ENCODE data around the gene SP8.

Gene SP8

GRCh38 chr7:20748853-20749252 lies 37.8 kb downstream of the SP8 start:
- DNase-seq: no peak

DNA sequence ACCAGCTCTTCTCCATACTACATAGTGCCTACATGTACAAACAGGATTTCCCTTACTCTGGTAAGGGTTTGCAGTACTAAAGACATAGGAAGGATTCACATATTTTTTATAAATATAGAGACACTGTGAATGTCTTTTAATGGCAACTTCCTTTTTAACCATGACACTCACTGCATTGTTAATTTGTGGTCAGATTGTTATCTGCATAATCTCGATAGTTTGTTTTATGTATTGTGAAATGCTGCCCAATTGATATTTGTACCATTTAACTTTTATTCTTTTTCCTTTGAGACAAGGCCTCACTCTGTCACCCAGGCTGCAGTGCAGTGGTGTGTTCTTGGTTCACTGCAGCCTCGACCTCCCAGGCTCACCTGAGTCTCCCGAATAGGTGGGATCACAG lies 39.7 kb downstream of the SP8 start:
- DNase-seq: no peak

DNA sequence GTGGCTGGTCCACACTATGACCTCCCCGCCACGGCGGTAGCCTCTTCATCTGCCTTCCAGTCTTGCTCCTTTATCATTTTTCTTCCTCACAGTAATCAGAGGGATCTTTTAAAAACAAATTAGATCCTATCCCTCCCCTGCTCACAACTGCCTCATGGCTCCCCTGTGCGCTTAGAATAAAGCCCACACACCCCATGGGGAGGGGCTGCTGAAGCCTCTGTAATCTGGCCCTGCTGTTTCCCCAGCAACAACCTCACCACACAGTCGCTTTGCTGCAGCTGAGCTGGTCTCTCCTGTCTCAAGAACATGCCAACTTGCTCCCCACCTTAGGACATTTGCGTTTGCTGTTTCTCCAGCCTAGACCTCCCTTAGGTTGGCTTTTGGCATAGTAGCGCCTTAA lies 41.0 kb downstream of the SP8 start:
- DNase-seq: no peak

DNA sequence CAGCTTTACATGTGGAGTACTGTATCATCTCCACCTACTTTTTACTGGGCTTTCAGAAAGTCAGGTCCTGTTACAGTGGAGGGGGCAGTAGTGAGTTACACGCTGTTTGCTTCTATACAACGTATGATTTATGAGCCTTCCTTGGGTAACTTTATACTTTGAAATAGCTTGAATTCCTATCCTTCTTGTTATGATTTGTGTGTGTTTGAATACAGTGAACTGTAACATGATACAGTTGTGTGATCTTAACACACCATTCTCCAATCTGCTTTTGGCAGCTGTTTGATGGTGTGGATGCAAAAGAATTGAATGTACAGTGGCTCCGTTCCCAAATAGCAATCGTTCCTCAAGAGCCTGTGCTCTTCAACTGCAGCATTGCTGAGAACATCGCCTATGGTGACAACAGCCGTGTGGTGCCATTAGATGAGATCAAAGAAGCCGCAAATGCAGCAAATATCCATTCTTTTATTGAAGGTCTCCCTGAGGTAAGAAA lies 41.7 kb downstream of the SP8 start:
- no peak for DNase-seq

DNA sequence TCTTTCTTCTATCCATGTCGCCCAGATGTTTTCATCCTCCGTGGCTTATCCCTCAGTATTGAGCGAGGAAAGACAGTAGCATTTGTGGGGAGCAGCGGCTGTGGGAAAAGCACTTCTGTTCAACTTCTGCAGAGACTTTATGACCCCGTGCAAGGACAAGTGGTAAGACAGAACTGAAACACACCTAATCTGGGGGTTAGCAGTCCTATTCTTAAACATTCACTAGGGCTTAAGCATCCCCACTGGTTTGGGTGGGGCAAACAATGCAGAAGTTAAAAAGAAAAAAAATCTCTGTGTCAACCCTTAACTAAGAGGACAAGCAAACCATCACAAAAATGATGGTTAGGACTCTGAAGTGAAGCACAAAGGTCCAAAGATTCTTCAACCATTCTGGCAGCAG lies 43.8 kb downstream of the SP8 start:
- no peak for DNase-seq

DNA sequence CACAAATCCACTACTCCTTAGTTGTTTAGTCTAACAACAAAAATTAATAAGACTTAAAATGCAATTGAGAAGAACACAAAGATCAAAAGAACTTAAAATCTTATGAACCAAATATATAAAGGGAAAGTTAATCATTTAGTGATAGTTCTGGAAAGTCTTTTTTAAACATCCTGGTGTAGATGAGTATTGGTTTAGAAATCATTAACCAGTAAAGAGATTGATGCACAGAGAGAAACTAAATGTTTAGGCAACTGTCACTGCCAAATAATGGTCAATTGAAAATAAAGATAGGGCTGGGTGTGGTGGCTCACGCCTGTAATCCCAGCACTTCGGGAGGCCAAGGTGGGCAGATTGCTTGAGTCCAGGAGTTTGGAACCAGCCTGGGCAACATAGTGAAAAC lies 44.9 kb downstream of the SP8 start:
- no peak for DNase-seq

DNA sequence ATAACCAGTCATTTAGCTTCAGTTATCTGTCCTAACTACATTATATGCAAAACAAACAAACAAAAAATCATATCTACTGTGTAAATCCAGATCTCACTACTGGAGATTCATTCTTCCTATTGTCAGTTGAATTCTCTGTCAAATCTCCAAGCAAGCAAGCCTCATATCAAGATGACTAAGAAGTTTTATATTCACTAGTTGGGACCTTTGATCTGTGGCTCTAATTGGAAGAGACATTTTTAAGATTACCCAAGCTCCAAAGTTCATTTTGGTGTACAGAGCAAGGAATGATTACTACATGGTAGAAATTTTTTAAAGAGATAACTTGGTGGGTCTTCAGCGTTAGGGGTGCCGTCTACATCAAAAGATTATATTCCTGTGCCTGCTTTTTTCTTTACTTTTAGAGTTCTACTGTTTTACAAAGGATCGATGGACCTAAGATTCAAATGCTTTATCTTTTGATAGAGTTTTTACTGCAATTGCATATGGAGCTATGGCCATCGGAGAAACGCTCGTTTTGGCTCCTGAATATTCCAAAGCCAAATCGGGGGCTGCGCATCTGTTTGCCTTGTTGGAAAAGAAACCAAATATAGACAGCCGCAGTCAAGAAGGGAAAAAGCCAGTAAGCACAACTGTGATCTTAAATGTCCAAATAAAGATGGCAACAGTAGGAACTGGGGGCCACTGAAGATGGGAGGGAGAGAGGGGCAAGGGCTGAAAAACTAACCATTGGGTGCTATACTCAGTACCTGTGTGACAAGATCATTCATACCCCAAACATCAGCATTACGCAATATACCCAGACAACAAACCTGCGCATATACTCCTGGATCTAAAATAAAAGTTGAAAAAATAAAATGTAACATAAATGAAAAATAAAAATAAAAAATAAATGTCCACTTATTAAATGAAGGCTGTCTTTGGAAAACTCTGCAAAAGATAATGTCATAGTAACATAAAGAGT lies 47.9 kb downstream of the SP8 start:
- DNase-seq: no peak

GRCh38 chr7:20737840-20738448 lies 48.7 kb downstream of the SP8 start:
- no peak for DNase-seq

DNA sequence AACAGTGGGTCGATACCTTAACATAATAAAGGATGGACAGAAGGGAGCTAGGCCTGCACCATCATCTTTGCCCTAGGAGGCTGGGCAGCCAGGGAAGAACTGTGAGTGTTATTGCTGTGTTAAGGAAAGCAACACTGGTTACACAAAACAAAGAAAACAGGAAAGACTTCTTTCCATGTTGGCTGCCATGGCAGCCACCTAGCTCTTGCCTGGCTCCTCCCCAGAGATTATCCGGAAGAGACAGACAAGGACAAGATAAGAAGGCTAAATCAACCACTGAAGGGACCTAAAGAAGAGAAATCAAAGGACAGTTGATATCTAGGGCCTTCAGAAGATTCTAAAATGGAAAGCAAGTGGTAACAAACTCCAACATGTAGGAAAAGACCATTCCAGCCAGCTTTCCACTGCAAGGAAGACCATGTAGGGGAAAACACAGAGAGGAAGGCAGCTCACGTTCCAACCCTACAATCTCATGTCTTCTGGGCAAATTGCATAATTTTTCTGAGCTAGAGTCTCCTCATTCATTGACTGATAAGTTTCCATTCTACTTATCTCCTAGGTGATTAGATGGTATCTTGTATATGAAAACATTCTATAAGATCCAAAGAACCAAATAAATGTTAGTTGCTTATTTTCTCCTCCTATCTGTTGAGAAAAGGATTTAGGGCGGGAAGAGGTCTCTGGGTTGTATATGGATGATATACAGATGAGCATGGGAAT lies 51.2 kb downstream of the SP8 start:
- no peak for DNase-seq

Data from activated CD4-positive, alpha-beta T cell treated with anti-CD3 and anti-CD28 coated beads for 1 hour (primary cell).